Activated CD8-positive, alpha-beta memory T cell treated with anti-CD3 and anti-CD28 coated beads, Interleukin-2, amount 50 U/mL, for 48 hours (primary cell): ENCODE measurements around the gene GNS.

ENCODE experiments used
- DNase-seq: peaks from one replicate; pipeline ENCODE4 v3.0.0-alpha.2; 2020

The GNS gene

GRCh38 chr12:64671681-64672080 lies 87.5 kb downstream of the GNS start:
- no peak for DNase-seq

- DNase-seq: no peak
These were observed 88.1 kb downstream of the GNS start for GRCh38 chr12:64670919-64671639.

- DNase-seq: no peak
These were observed 89.2 kb downstream of the GNS start for GRCh38 chr12:64670019-64670418.

- no peak for DNase-seq
These were observed 89.8 kb downstream of the GNS start for GRCh38 chr12:64669270-64669842.

GRCh38 chr12:64667793-64668192 lies 91.4 kb downstream of the GNS start:
- DNase-seq: no peak

GRCh38 chr12:64666054-64666914 lies 92.9 kb downstream of the GNS start:
- no peak for DNase-seq

- DNase-seq: no peak
These were observed 93.7 kb downstream of the GNS start for GRCh38 chr12:64665514-64665913.
